ENCODE data around the gene SLU7.

The SLU7 gene

GRCh38 chr5:160363211-160363610 is 55.7 kb downstream of the SLU7 start:
- peak; percentile 60 for DNase-seq (ENCODE audit: low read depth)
- Histone ChIP-seq H3K9me3 (ENCODE audit: control insufficient read depth, low read length) (no peaks in the 10 kb centered on the region), H3K4me3 (ENCODE audit: low read length) (no peak overlapping the region), H3K36me3 (ENCODE audit: control insufficient read depth, insufficient read depth, low read length, severe bottlenecking) (no peaks in the 10 kb centered on the region), H3K27me3 (replicated peaks; ENCODE audit: control insufficient read depth, insufficient read depth, low read length) (no peaks in the 10 kb centered on the region), H3K9ac (ENCODE audit: low read length) (peak overlapping the region; percentile 31), H3K4me1 (ENCODE audit: control insufficient read depth, insufficient read depth, low read length) (peaks cover 16% of the 10 kb centered on the region)

DNA sequence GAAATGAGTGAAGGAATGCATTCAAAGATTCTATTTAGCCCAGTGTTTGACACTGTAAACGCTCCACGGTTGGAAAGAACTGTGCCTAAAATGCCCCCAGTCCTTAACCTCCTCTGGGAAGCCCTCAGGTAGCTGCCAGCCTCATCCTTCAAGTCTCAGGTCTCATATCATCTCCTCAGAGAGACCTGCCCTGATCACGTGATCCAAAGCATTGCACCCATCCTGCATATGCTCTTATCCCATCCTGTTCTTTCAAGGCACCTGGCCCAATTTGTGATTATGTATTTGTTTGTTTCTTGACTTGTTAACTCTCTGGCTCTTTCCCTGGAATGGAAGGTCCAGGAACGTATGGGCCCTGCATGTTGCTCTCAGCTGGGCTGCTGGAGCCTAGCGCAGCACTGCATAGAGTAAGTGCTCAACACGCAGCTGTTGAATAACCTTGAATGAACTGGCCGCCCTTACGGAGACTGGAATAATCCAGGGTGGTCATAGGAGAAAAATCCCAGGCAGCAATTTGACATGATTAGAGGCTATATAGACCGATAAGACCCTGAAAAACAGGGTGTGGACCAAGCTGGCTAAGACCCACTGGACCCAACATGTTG is 57.2 kb downstream of the SLU7 start:
- no peaks in the 10 kb centered on the region for H3K36me3 ChIP-seq (ENCODE audit: control insufficient read depth, insufficient read depth, low read length, severe bottlenecking)
- H3K9me3 ChIP-seq (ENCODE audit: control insufficient read depth, low read length) = no peaks in the 10 kb centered on the region
- no peak for DNase-seq (ENCODE audit: low read depth)
- H3K4me3 ChIP-seq (ENCODE audit: low read length) = no peak overlapping the region
- no peak overlapping the region for H3K9ac ChIP-seq (ENCODE audit: low read length)
- H3K27me3 ChIP-seq (replicated peaks; ENCODE audit: control insufficient read depth, insufficient read depth, low read length) = peaks cover 4% of the 10 kb centered on the region
- H3K4me1 ChIP-seq (ENCODE audit: control insufficient read depth, insufficient read depth, low read length) = peaks cover 26% of the 10 kb centered on the region

GRCh38 chr5:160360310-160360709 is 58.6 kb downstream of the SLU7 start:
- H3K27me3 ChIP-seq (replicated peaks; ENCODE audit: control insufficient read depth, insufficient read depth, low read length) = peaks cover 4% of the 10 kb centered on the region
- no peak overlapping the region for H3K4me3 ChIP-seq (ENCODE audit: low read length)
- no peak for DNase-seq (ENCODE audit: low read depth)
- H3K9me3 ChIP-seq (ENCODE audit: control insufficient read depth, low read length) = no peaks in the 10 kb centered on the region
- H3K4me1 ChIP-seq (ENCODE audit: control insufficient read depth, insufficient read depth, low read length) = peaks cover 26% of the 10 kb centered on the region
- no peak overlapping the region for H3K9ac ChIP-seq (ENCODE audit: low read length)
- no peaks in the 10 kb centered on the region for H3K36me3 ChIP-seq (ENCODE audit: control insufficient read depth, insufficient read depth, low read length, severe bottlenecking)

DNA sequence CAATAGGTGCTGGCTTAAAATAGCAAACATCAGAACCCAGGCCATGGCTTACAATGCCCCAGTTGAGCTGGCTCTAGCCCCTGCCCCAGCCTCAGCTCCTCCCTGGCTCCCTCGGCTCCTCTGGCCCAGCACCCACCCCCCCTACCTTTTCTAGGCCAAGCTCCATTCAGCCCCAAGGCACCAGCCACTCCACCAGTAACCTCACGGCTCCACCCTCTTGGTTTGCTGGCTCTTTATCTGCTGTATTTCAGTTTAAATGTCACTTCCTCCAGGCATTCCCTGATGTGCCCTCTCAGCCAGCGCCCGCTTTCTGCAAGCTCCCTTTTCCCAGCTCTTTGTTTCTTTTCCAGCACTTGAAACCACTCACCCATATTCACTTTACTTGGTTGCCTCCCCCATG is 59.1 kb downstream of the SLU7 start:
- H3K9ac ChIP-seq (ENCODE audit: low read length) = no peak overlapping the region
- peaks cover 26% of the 10 kb centered on the region for H3K4me1 ChIP-seq (ENCODE audit: control insufficient read depth, insufficient read depth, low read length)
- no peak overlapping the region for H3K4me3 ChIP-seq (ENCODE audit: low read length)
- H3K9me3 ChIP-seq (ENCODE audit: control insufficient read depth, low read length) = no peaks in the 10 kb centered on the region
- H3K36me3 ChIP-seq (ENCODE audit: control insufficient read depth, insufficient read depth, low read length, severe bottlenecking) = no peaks in the 10 kb centered on the region
- no peak for DNase-seq (ENCODE audit: low read depth)
- peaks cover 4% of the 10 kb centered on the region for H3K27me3 ChIP-seq (replicated peaks; ENCODE audit: control insufficient read depth, insufficient read depth, low read length)

GRCh38 chr5:160359242-160359641 is 59.6 kb downstream of the SLU7 start:
- no peak overlapping the region for H3K4me3 ChIP-seq (ENCODE audit: low read length)
- H3K4me1 ChIP-seq (ENCODE audit: control insufficient read depth, insufficient read depth, low read length) = peaks cover 26% of the 10 kb centered on the region
- no peak for DNase-seq (ENCODE audit: low read depth)
- H3K9me3 ChIP-seq (ENCODE audit: control insufficient read depth, low read length) = no peaks in the 10 kb centered on the region
- peaks cover 4% of the 10 kb centered on the region for H3K27me3 ChIP-seq (replicated peaks; ENCODE audit: control insufficient read depth, insufficient read depth, low read length)
- H3K36me3 ChIP-seq (ENCODE audit: control insufficient read depth, insufficient read depth, low read length, severe bottlenecking) = no peaks in the 10 kb centered on the region
- H3K9ac ChIP-seq (ENCODE audit: low read length) = no peak overlapping the region

GRCh38 chr5:160357861-160358411 is 60.9 kb downstream of the SLU7 start:
- H3K4me1 ChIP-seq (ENCODE audit: control insufficient read depth, insufficient read depth, low read length) = peaks cover 17% of the 10 kb centered on the region
- no peaks in the 10 kb centered on the region for H3K9me3 ChIP-seq (ENCODE audit: control insufficient read depth, low read length)
- H3K4me3 ChIP-seq (ENCODE audit: low read length) = peak overlapping the region; percentile 18
- peak overlapping the region; percentile 38 for H3K9ac ChIP-seq (ENCODE audit: low read length)
- peaks cover 4% of the 10 kb centered on the region for H3K27me3 ChIP-seq (replicated peaks; ENCODE audit: control insufficient read depth, insufficient read depth, low read length)
- no peaks in the 10 kb centered on the region for H3K36me3 ChIP-seq (ENCODE audit: control insufficient read depth, insufficient read depth, low read length, severe bottlenecking)
- DNase-seq (ENCODE audit: low read depth) = no peak

DNA sequence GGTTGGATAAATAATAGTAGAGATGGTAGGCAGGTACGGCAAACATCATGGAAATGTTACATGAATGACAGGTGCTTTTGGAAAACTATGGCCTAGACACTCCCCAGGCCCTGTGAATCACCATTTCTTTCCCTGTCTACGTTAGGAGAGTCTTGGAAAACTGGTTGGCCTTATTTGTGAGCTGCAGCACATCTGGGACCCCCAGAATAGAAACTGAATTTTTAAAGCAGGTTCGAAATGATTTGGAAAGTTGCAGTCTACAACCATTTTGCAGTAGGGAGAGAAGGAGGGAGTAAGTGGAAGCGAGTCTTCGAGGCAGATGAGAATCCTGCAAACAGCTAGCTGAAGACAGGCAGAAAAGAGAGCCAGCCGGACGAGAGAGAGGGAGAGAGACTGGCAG is 61.5 kb downstream of the SLU7 start:
- no peak overlapping the region for H3K9ac ChIP-seq (ENCODE audit: low read length)
- H3K36me3 ChIP-seq (ENCODE audit: control insufficient read depth, insufficient read depth, low read length, severe bottlenecking) = no peaks in the 10 kb centered on the region
- no peak overlapping the region for H3K4me3 ChIP-seq (ENCODE audit: low read length)
- no peak for DNase-seq (ENCODE audit: low read depth)
- H3K9me3 ChIP-seq (ENCODE audit: control insufficient read depth, low read length) = no peaks in the 10 kb centered on the region
- peaks cover 14% of the 10 kb centered on the region for H3K4me1 ChIP-seq (ENCODE audit: control insufficient read depth, insufficient read depth, low read length)
- peaks cover 4% of the 10 kb centered on the region for H3K27me3 ChIP-seq (replicated peaks; ENCODE audit: control insufficient read depth, insufficient read depth, low read length)

- DNase-seq (ENCODE audit: low read depth) = no peak
Measured at GRCh38 chr5:160356550-160357347, 62.1 kb downstream of the SLU7 start.

DNA sequence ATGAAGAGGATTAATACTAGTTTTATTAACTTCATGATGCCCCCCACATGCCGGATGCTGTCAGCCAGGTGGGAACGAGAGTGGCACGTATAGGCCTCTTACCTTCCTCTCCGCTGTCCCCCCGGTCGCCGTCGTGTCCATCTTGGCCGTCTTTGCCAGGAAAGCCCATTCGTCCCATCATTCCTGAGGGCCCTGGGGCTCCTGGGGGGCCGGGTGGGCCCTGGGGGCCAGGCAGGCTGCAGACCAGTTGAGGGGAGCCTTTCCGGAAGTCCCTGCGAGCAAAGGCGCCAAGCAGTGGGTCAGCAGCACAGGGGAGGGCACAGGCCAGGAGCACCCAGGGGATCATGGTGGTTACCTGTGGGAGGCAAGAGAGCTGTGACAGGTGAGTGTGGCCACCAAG is 64.2 kb downstream of the SLU7 start:
- H3K9ac ChIP-seq (ENCODE audit: low read length) = no peak overlapping the region
- no peaks in the 10 kb centered on the region for H3K36me3 ChIP-seq (ENCODE audit: control insufficient read depth, insufficient read depth, low read length, severe bottlenecking)
- no peak overlapping the region for H3K4me3 ChIP-seq (ENCODE audit: low read length)
- peaks cover 4% of the 10 kb centered on the region for H3K27me3 ChIP-seq (replicated peaks; ENCODE audit: control insufficient read depth, insufficient read depth, low read length)
- H3K9me3 ChIP-seq (ENCODE audit: control insufficient read depth, low read length) = no peaks in the 10 kb centered on the region
- no peak for DNase-seq (ENCODE audit: low read depth)
- H3K4me1 ChIP-seq (ENCODE audit: control insufficient read depth, insufficient read depth, low read length) = peaks cover 12% of the 10 kb centered on the region

More at GRCh38 chr5:160356550-160357347, 62.1 kb downstream of the SLU7 start:
- Histone ChIP-seq H3K4me3 (ENCODE audit: low read length) (no peak overlapping the region), H3K4me1 (ENCODE audit: control insufficient read depth, insufficient read depth, low read length) (peaks cover 12% of the 10 kb centered on the region), H3K27me3 (replicated peaks; ENCODE audit: control insufficient read depth, insufficient read depth, low read length) (peaks cover 4% of the 10 kb centered on the region), H3K9ac (ENCODE audit: low read length) (no peak overlapping the region), H3K9me3 (ENCODE audit: control insufficient read depth, low read length) (no peaks in the 10 kb centered on the region), H3K36me3 (ENCODE audit: control insufficient read depth, insufficient read depth, low read length, severe bottlenecking) (no peaks in the 10 kb centered on the region)

DNA sequence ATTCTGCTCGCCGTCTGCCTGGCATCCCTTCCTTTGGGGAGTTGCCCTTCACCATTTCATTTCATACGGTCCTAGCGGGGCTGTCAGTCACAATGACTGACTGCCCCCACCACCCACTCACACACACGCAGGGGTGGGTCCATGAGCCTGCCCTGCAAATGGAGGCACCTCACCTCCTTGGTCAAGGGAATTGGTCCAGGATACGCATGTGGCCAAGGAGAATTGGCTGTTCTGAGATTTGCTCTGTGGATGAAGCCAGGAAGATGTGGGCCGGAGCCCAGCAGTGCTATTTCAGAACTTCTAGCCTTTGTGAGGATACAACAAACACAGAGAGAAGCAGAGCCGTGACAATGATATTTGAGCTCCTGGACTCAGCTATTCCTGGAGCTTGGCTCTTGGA is 65.5 kb downstream of the SLU7 start:
- Histone ChIP-seq H3K9ac (ENCODE audit: low read length) (no peak overlapping the region), H3K4me1 (ENCODE audit: control insufficient read depth, insufficient read depth, low read length) (peaks cover 12% of the 10 kb centered on the region), H3K27me3 (replicated peaks; ENCODE audit: control insufficient read depth, insufficient read depth, low read length) (peaks cover 4% of the 10 kb centered on the region), H3K9me3 (ENCODE audit: control insufficient read depth, low read length) (no peaks in the 10 kb centered on the region), H3K36me3 (ENCODE audit: control insufficient read depth, insufficient read depth, low read length, severe bottlenecking) (no peaks in the 10 kb centered on the region), H3K4me3 (ENCODE audit: low read length) (no peak overlapping the region)
- DNase-seq (ENCODE audit: low read depth) = peak; percentile 32

GRCh38 chr5:160352308-160352707 is 66.6 kb downstream of the SLU7 start:
- peaks cover 4% of the 10 kb centered on the region for H3K27me3 ChIP-seq (replicated peaks; ENCODE audit: control insufficient read depth, insufficient read depth, low read length)
- H3K36me3 ChIP-seq (ENCODE audit: control insufficient read depth, insufficient read depth, low read length, severe bottlenecking) = no peaks in the 10 kb centered on the region
- H3K9ac ChIP-seq (ENCODE audit: low read length) = no peak overlapping the region
- no peak for DNase-seq (ENCODE audit: low read depth)
- H3K4me1 ChIP-seq (ENCODE audit: control insufficient read depth, insufficient read depth, low read length) = peaks cover 2% of the 10 kb centered on the region
- no peak overlapping the region for H3K4me3 ChIP-seq (ENCODE audit: low read length)
- H3K9me3 ChIP-seq (ENCODE audit: control insufficient read depth, low read length) = no peaks in the 10 kb centered on the region
